HG03097 (cell line): ENCODE data around the gene SLC25A44.
A peak's percentile ranks its signal among the peaks of the same experiment; 100 is the strongest.
"Not testable (repeated sequence)": the region's sequence is repeated elsewhere in the genome, so short reads cannot be mapped to it uniquely, and the experiment has no call there.

Experiments used
- ATAC-seq: cut with Tn5 transposase; IDR thresholded peaks from one replicate; pipeline ENCODE4 v1.9.1; 2021; ENCODE audit not compliant: unreplicated experiment, low FRiP score

The SLC25A44 gene

GRCh38 chr1:156162430-156163037 lies 31.4 kb upstream of the SLC25A44 start:
- ATAC-seq: no peak

- no peak for ATAC-seq
Observed at GRCh38 chr1:156163712-156164111, 30.2 kb upstream of the SLC25A44 start.

DNA sequence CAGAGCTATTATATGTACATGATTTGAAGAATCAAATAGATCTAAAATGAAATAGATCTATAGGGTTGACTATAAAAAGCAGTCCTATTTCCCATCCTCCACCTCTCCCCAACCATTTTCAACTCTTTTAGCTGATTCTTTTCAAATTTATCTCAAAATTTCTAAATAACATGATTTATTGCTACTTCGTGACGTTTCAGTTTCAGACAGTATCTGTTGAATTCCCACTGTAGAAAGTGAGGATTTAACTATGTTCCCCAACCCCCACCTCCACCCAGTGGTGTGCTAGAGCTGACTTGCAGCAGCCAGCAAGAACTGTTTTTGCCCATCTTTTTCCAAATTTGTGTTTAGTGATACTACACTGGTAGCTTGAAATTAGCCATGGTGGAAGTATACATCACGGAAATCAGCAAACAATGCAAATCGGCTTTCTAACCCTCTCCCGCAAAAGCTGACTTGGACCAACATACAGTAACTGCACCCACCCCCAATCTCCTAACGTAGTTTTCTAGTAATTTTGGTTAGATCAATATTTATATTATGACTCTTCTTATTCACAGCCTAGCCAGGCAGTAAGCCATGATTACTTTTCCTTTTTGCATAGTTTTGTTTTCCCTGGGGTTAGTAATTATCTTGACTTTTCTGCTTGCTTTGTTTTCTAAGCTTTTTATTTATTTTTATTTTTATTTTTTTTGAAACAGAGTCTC lies 29.6 kb upstream of the SLC25A44 start:
- no peak for ATAC-seq

GRCh38 chr1:156165083-156165482 lies 28.8 kb upstream of the SLC25A44 start:
- no peak for ATAC-seq

- ATAC-seq: no peak
Observed at GRCh38 chr1:156167536-156167935, 26.4 kb upstream of the SLC25A44 start.

- ATAC-seq: no peak
Observed at GRCh38 chr1:156172696-156173470, 21.0 kb upstream of the SLC25A44 start.

- ATAC-seq: no peak
Observed at GRCh38 chr1:156176610-156177210, 17.2 kb upstream of the SLC25A44 start.

DNA sequence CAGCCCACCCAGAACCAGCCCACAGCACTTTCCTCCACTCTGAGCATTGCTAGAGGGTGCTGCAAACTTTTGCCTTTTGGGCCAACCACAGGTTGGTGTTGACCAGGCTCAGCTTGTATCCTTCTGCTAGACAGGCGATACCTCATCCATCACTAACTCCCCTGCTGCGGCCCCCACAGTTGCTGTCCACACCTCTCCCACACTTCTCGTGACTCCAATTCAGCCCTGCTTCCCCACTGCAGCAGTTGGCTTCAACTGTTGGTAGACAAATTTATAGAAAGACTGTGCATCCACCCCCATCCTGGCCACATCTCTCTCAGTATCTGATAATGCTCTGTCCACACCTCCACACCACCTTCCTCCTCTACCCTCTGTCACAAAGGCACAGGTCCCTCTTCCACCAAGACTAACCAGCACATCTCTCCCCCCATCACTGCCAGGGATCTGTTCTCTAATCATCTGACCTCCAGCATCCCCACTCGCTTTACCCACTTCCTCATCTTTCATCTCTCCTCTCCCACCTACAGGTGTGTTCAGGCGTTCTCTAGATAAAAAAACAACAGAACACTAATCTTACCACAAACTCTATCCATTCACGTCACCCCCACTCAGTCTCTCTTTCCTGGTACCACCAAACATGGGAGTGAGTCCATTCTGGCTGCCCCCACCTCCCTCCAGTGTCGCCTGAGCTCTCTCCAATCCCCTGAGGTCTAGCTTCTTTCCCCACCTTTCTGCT lies 15.8 kb upstream of the SLC25A44 start:
- no peak for ATAC-seq

DNA sequence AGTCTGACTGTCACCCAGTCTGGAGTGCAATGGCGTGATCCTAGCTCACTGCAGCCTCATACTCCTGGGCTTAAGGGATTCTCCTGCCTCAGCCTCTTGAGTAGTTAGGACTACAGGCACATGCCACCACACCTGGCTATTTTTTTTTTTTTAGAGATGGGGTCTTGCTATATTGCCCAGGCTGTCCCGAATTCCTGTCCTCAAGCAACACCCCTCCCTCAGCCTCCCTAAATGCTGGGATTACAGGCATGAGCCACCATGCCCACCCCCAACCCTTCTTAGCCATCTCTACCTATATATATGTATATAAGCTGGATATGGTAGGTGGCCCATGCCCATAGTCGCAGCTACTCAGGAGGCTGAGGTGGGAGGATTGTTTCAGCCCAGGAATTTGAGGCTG lies 13.4 kb upstream of the SLC25A44 start:
- ATAC-seq: no peak

DNA sequence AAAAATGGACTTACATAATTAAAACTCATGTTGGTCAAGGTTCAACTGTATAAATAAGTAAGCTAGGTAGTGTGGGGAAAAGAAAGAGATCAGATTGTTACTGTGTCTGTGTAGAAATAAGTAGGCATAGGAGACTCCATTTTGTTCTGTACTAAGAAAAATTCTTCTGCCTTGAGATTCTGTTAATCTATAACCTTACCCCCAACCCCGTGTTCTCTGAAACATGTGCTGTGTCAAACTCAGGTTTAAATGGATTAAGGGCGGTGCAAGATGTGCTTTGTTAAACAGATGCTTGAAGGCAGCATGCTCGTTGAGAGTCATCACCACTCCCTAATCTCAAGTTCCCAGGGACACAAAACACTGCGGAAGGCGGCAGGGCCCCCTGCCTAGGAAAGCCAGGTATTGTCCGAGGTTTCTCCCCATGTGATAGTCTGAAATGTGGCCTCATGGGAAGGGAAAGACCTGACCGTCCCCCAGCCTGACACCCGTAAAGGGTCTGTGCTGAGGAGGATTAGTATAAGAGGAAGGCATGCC lies 12.4 kb upstream of the SLC25A44 start:
- ATAC-seq: not testable (repeated sequence)

- not testable (repeated sequence) for ATAC-seq
Observed at GRCh38 chr1:156182010-156182779, 11.7 kb upstream of the SLC25A44 start.

DNA sequence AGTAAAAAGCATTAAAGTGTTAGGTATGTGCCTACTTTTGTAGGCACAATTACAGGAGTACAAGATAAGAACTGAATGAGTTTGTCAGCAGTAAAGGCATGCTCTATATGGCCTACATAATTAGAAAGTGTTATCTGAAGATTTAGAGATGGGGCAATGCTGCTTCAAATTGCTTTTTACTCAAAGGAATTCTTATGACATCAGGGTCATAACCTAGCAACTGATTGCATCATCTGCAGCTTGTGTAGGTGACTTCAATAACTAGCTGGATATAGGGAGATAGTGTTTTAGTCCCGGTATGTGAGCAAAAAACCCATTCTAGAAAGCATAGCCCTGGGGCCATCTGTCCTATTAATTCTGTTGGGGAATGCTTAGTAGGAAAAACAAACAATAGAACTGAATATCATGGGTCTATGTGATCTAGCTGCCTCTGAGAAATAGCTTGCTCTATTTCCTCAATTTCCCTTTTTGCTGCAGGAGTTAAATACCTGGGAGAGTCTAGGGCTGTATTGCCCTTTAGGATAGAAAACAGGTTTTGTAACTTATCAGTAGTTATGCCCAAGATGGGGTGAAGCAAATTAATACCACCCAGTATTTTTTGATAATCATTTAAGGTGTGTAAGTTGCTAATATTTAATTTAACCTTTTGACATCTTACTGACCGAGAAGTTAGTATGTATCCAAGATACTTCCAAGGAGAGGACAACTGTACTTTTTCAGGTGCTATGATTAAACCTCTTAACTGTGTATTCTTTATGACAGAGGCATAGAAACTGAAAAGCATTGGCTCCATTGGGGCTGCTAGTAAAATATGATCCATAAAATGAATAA lies 7.3 kb upstream of the SLC25A44 start:
- not testable (repeated sequence) for ATAC-seq

DNA sequence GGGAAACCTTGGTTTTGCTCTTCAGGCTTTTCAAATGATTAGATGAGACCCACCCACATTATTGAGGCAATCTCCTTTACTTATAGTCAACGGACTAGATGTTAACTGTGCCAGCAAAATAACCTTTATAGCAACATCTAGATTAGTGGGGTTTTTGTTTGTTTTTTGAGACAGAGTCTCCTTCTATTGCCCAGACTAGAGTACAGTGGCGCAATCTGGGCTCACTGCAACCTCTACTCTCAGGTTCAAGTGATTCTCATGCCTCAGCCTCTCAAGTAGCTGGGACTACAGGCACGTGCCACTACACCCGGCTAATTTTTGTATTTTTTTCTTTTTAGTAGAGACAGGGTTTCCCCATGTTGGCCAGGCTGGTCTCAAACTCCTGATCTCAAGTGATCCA lies 3.6 kb upstream of the SLC25A44 start:
- ATAC-seq: not testable (repeated sequence)

DNA sequence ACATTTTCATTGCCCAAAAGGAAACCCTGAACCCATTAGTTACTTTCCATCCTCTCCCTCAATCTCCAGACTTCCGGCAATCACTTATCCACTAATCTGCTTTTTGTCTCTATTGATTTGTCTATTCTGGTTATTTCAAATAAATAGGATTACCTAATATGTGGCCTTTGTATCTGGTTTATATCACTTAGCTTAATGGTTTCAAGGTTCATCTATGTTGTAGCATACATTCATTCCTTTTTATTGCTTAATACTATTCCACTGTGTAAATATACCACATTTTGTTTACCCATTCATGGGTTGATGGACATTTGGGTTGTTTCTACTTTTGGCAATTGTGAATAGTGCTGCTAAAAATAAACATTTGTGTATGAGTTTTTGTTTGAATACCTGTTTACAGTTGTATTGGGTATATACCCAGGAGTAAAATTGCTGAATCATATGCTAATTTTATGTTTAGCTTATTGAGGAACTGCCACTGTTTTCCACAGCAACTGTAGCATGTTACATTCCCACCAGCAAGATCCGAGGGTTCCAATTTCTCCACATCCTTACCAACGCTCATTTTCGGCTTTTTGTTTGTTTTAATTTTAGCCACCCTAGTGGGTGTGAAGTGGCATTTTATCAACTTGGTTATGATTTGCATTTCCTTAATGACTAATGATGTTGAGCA lies 2.5 kb upstream of the SLC25A44 start:
- no peak for ATAC-seq

- ATAC-seq: no peak
Observed at GRCh38 chr1:156193208-156193487, 756 bp upstream of the SLC25A44 start.

DNA sequence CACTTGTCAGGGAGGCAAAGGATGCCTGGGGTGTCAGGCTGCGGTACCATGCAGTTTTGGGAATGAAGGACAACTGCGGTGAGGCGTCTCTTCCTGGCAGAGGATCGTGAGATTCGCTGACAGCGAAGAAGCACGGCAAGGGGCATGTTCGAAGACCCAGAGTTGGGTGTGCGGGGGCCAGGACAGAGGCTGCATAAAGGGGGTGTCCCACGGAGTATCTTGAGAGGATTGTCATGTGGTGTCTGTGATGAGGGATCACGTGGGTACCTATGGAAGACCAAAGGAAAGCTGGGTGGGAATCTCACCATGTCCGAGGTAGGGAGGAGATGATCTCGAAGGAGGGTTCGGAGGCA lies 372 bp downstream of the SLC25A44 start:
- peak; percentile 9 for ATAC-seq

GRCh38 chr1:156195853-156196252 lies 1.9 kb downstream of the SLC25A44 start:
- no peak for ATAC-seq

DNA sequence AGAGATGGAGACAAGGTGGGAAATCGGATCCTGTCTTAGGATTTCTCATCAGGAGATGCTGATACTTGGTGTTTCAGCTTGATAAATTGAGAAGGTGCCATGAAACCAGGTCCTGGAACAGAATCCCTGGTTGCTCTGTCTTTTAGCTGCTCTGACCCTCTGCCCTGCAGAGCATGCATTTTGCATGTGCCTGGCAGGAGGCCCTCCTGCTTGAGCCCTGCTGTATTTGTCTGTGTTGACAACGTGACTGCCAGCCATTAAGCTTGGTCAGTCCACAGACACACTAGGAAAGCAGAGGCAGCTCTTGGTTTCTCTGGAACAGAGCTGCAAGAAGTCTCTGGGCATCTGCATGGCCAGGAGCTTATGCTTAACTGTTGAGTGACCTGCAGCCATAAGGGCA lies 2.5 kb downstream of the SLC25A44 start:
- no peak for ATAC-seq
